ENCODE results near the gene AUH.

DNA sequence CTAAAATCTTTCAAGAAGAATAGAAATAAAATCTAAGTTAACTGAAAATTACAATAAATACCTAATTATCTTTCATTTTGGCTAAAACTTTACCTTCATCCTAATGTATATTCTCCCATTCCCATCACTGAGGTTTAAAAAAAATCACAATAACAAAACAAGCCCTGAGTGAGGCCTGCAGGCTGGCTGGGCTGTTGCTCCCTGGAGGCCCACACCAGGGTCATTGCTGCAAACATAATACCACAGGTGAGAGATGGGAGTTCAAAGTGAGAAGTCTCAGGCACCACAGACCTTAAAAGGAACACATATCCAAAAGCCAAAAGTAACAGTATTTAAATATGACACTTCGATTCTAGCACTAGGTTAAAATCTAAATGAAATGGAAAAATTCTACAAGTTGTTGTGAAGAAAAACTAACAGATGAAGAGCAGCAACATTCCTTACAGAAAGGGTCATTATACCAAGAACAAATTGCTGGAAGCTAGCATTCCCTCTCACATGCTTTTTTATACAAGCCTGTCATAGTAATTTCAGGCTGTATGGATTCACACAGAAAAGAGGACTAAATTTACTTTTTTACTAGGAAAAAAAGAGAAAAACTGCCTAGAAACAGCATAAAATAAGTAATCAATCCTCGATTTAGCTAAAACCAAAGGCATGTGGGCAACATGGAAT, 57.8 kb downstream of the AUH start:
- TF ChIP-seq, protein P1, sequence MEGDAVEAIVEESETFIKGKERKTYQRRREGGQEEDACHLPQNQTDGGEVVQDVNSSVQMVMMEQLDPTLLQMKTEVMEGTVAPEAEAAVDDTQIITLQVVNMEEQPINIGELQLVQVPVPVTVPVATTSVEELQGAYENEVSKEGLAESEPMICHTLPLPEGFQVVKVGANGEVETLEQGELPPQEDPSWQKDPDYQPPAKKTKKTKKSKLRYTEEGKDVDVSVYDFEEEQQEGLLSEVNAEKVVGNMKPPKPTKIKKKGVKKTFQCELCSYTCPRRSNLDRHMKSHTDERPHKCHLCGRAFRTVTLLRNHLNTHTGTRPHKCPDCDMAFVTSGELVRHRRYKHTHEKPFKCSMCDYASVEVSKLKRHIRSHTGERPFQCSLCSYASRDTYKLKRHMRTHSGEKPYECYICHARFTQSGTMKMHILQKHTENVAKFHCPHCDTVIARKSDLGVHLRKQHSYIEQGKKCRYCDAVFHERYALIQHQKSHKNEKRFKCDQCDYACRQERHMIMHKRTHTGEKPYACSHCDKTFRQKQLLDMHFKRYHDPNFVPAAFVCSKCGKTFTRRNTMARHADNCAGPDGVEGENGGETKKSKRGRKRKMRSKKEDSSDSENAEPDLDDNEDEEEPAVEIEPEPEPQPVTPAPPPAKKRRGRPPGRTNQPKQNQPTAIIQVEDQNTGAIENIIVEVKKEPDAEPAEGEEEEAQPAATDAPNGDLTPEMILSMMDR (IDR thresholded peaks at IDR 0.05): no peak
- TF ChIP-seq POLR2A (IDR thresholded peaks at IDR 0.05): no peak

All from esophagus squamous epithelium (tissue), 4 donors.